WTC11 (cell line): Measurements from ENCODE around the gene SLC30A1. TPM values are rescaled to one million over a fixed set of nuclear protein-coding genes. Genes with fewer than 3 reads are reported as not detected.
A peak's percentile ranks its signal among the peaks of the same experiment; 100 is the strongest.

Source experiments
- ATAC-seq: fragments of 200-7000 bp; cut with Tn5 transposase; 2 replicates; pipeline ENCODE4 v1.10.0; 2021; ENCODE audit warnings: mild to moderate bottlenecking, moderate library complexity
- CTCF ChIA-PET: fragments of 300-600 bp; sonication (Branson Sonifier 250); formaldehyde crosslinking; loops from one replicate; lab custom pipeline; 2021; ENCODE audit warnings: antibody characterized with exemption; lab: Charles Lee
- POLR2A ChIA-PET: fragments of 350-600 bp; sonication (Branson Sonifier 250); formaldehyde crosslinking; loops from one replicate; lab custom pipeline; 2021; ENCODE audit warnings: antibody characterized with exemption; lab: Charles Lee
- DNase-seq: peaks from one replicate; pipeline ENCODE4 v3.0.0; 2021; ENCODE audit warnings: low spot score
- H3K27ac Mint-ChIP-seq: 2 replicates; pipeline ENCODE4 v1.8.0; 2021; ENCODE audit warnings: mixed read lengths
- H3K27me3 Mint-ChIP-seq: 2 replicates; pipeline ENCODE4 v1.8.0; 2021; ENCODE audit warnings: low read depth, mild to moderate bottlenecking, moderate library complexity, mixed read lengths
- H3K36me3 Mint-ChIP-seq: 2 replicates; pipeline ENCODE4 v1.8.0; 2021; ENCODE audit warnings: mixed read lengths
- H3K4me1 Mint-ChIP-seq: 2 replicates; pipeline ENCODE4 v1.8.0; 2022; ENCODE audit warnings: mixed read lengths
- H3K4me3 Mint-ChIP-seq: 2 replicates; pipeline ENCODE4 v1.8.0; 2021; ENCODE audit warnings: mild to moderate bottlenecking, moderate library complexity, mixed read lengths
- H3K9me3 Mint-ChIP-seq: 2 replicates; pipeline ENCODE4 v1.8.0; 2021; ENCODE audit warnings: mixed read lengths
- ARID4B ChIP-seq: sonication (generic); formaldehyde crosslinking; IDR thresholded peaks from 2 replicates; pipeline ENCODE4 v1.8.0; 2023; ENCODE audit warnings: missing genetic modification reagents, mild to moderate bottlenecking, borderline replicate concordance
- ATF3 ChIP-seq: sonication (generic); formaldehyde crosslinking; conservative IDR thresholded peaks from 2 replicates; pipeline ENCODE4 v1.8.1; 2022; ENCODE audit warnings: mild to moderate bottlenecking, missing genetic modification reagents
- ATF6 ChIP-seq: sonication (generic); formaldehyde crosslinking; IDR thresholded peaks from 2 replicates; pipeline ENCODE4 v1.8.1; 2023; ENCODE audit warnings: mild to moderate bottlenecking, missing genetic modification reagents
- E2F5 ChIP-seq: sonication (generic); formaldehyde crosslinking; IDR thresholded peaks from 2 replicates; pipeline ENCODE4 v1.8.1; 2022; ENCODE audit warnings: mild to moderate bottlenecking, moderate library complexity, missing genetic modification reagents
- GABPB1 ChIP-seq: sonication (generic); formaldehyde crosslinking; IDR thresholded peaks from 2 replicates; pipeline ENCODE4 v1.8.1; 2023; ENCODE audit warnings: mild to moderate bottlenecking, missing genetic modification reagents
- GTF2I ChIP-seq: fragments of 250-450 bp; sonication (Bioruptor Pico); conservative IDR thresholded peaks from 2 replicates; pipeline ENCODE4 v1.4.0; 2021; ENCODE audit warnings: mild to moderate bottlenecking
- OVOL2 ChIP-seq: fragments of 250-450 bp; sonication (Bioruptor Pico); IDR thresholded peaks from 2 replicates; pipeline ENCODE4 v1.9.0; 2021; ENCODE audit warnings: mild to moderate bottlenecking, borderline replicate concordance
- SMAD3 ChIP-seq: sonication (generic); formaldehyde crosslinking; IDR thresholded peaks from 2 replicates; pipeline ENCODE4 v1.8.0; 2022; ENCODE audit warnings: missing genetic modification reagents, mild to moderate bottlenecking, borderline replicate concordance
- SMAD4 ChIP-seq: sonication (generic); formaldehyde crosslinking; IDR thresholded peaks from 2 replicates; pipeline ENCODE4 v1.8.0; 2022; ENCODE audit warnings: mild to moderate bottlenecking, missing genetic modification reagents
- SOX15 ChIP-seq: fragments of 250-450 bp; sonication (Bioruptor Pico); IDR thresholded peaks from 2 replicates; pipeline ENCODE4 v1.9.0; 2021; ENCODE audit warnings: mild to moderate bottlenecking
- TEAD1 ChIP-seq: sonication (generic); formaldehyde crosslinking; IDR thresholded peaks from 2 replicates; pipeline ENCODE4 v1.8.0; 2022; ENCODE audit warnings: mild to moderate bottlenecking, missing genetic modification reagents
- TEAD4 ChIP-seq: sonication (generic); formaldehyde crosslinking; IDR thresholded peaks from 2 replicates; pipeline ENCODE4 v1.8.0; 2022; ENCODE audit warnings: mild to moderate bottlenecking, missing genetic modification reagents
- ZBTB43 ChIP-seq: sonication (generic); formaldehyde crosslinking; IDR thresholded peaks from 2 replicates; pipeline ENCODE4 v1.8.1; 2023; ENCODE audit warnings: mild to moderate bottlenecking, missing genetic modification reagents
- ZNF232 ChIP-seq: sonication (generic); formaldehyde crosslinking; IDR thresholded peaks from 2 replicates; pipeline ENCODE4 v1.8.0; 2022; ENCODE audit warnings: mild to moderate bottlenecking, missing genetic modification reagents
- ZNF263 ChIP-seq: sonication (generic); formaldehyde crosslinking; IDR thresholded peaks from 2 replicates; pipeline ENCODE4 v1.8.1; 2022; ENCODE audit warnings: low read depth, mild to moderate bottlenecking, moderate library complexity, missing genetic modification reagents
- ZNF396 ChIP-seq: fragments of 250-450 bp; sonication (Bioruptor Pico); IDR thresholded peaks from 2 replicates; pipeline ENCODE4 v1.8.0; 2021; ENCODE audit warnings: mild to moderate bottlenecking, moderate library complexity, borderline replicate concordance
- ZSCAN18 ChIP-seq: fragments of 250-450 bp; sonication (Bioruptor Pico); IDR thresholded peaks from 2 replicates; pipeline ENCODE4 v2.1.2; 2022; ENCODE audit warnings: mild to moderate bottlenecking, moderate library complexity
- total RNA-seq: library from RNA; stranded (reverse); gene quantifications from 3 replicates; pipeline ENCODE4 v1.2.3, GENCODE V29; 2021

The SLC30A1 gene
- total RNA-seq, 1 experiment from 2014 or later: 20.0 TPM

GRCh38 chr1:211603713-211604112, 24.8 kb upstream of the SLC30A1 start (continued):
- TF ChIP-seq ZSCAN18 (no peak), SMAD3 (CRISPR knock-in tag) (no peak), GTF2I (CRISPR knock-in tag) (no peak), GABPB1 (CRISPR knock-in tag) (no peak)

DNA sequence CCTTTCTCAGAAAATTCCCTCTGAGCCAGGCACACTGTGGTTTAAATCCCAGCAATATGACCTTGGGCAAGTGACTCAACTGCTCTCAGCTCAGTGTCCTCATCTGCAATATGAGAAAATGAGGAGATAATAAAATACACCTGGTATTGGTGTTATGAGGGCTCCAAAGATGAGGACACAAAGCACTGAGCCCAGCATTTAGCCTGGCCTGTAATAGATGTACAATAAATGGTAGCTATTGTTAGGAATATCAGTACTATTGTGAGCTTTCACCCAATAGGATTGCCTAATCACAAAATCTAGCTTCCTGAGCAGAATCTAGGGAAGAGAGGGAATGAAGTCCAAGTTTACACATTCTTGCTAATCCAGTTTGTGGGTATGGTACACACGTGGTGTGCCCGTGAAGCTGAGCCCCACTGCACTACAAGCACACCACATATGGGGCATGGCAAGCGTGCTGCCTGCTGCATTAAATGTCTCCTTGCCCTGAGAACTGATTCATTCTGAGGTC, 24.3 kb upstream of the SLC30A1 start:
- Mint-ChIP-seq H3K27me3 (no peaks in the 10 kb centered on the region), H3K27ac (no peak overlapping the region), H3K36me3 (no peaks in the 10 kb centered on the region), H3K4me1 (0 out of 2 replicates have a peak, but pooled peaks cover 6% of the 10 kb centered on the region), H3K9me3 (peaks cover 5% of the 10 kb centered on the region; the same call in 1 of the 2 replicates), H3K4me3 (no peak overlapping the region)
- ChIA-PET POLR2A (interaction anchor here (0.5 kb wide), 1 partner anchor 75 kb away, joined by 3 read pairs; no protein-coding TSS in a partner anchor), CTCF (no interaction called here)
- TF ChIP-seq GABPB1 (CRISPR knock-in tag): peak; percentile 64
- TF ChIP-seq ARID4B (CRISPR knock-in tag): no peak
- no peak for TF ChIP-seq ZBTB43 (CRISPR knock-in tag)
- TF ChIP-seq TEAD4 (CRISPR knock-in tag): no peak
- no peak for TF ChIP-seq ZNF396 (CRISPR knock-in tag)
- TF ChIP-seq ZNF263 (CRISPR knock-in tag): no peak
- DNase-seq (no peak), ATAC-seq (no peak)

DNA sequence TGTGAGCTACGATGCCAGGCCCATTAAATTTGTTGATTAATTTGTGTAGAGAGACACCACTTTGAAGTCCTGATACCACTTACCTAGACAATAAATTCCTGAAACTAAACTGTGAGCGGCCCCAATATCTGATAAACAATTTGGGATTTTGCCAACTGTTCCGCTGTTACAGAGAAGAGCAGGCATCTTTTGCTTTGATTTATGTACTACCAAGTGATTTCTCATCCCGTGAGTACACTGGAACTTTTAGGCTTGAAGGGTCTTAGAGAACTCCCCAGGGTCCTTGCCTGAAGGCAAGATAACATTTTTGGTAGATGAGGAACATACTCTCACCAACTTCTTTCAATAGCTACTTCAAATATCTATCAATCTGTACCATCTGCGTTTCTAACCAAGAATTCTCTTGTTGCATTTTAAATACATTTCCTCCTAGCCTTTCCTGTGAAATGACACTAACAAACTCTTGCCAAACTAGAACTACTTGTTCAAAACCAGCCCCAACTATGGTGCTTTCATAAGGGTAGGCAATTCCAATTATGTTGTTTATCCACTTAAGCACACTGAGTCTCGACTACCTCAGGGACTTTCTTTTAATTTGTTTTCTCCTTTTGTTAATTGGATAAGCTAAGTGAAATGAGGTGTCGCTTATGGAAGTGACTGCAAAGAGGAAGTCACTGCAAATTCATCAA, 23.2 kb upstream of the SLC30A1 start:
- Mint-ChIP-seq H3K36me3 (no peaks in the 10 kb centered on the region), H3K27me3 (no peaks in the 10 kb centered on the region), H3K4me1 (0 out of 2 replicates have a peak, but pooled peaks cover 6% of the 10 kb centered on the region), H3K4me3 (no peak overlapping the region), H3K9me3 (peaks cover 5% of the 10 kb centered on the region; the same call in 1 of the 2 replicates), H3K27ac (no peak overlapping the region)
- DNase-seq: no peak
- no peak for ATAC-seq
- ChIA-PET POLR2A (no interaction called here), CTCF (no interaction called here)
- TF ChIP-seq ARID4B (CRISPR knock-in tag) (no peak), OVOL2 (no peak), ATF6 (no peak), ZNF232 (no peak), SMAD4 (no peak), ATF3 (CRISPR knock-in tag) (no peak), TEAD1 (CRISPR knock-in tag) (no peak), SOX15 (CRISPR knock-in tag) (no peak), E2F5 (CRISPR knock-in tag) (no peak)
